ENCODE results near the gene PPP4R3B. TPM values are rescaled to one million over a fixed set of nuclear protein-coding genes. Genes with fewer than 3 reads are reported as not detected.

The PPP4R3B gene
- 21.6 and 24.2 TPM in 2 replicates for total RNA-seq

GRCh38 chr2:55617175-55618024 is at the start of gene PPP4R3B:
TSS of gene PPP4R3B (minus strand) at chr2:55617622. CDS start at chr2:55617285, 337 bp downstream.

Other genes starting within 250 kb of the PPP4R3B start
- 28.7 and 40.7 TPM in 2 replicates for gene CCDC88A, start 197.8 kb downstream of the PPP4R3B start, total RNA-seq
- 14.0 and 22.2 TPM in 2 replicates for gene CFAP36, start 97.9 kb downstream of the PPP4R3B start, total RNA-seq
- gene PNPT1, start 76.2 kb upstream of the PPP4R3B start, total RNA-seq, result 15.2 and 16.6 TPM in 2 replicates

Measured in bronchus fibroblast of lung (primary cell).